GM19035 (cell line): ENCODE data around the gene C21orf91.

Source experiments
- ATAC-seq: cut with Tn5 transposase; IDR thresholded peaks from one replicate; pipeline ENCODE4 v1.9.1; 2021; ENCODE audit not compliant: unreplicated experiment

C21orf91 gene

GRCh38 chr21:17819114-17819876 lies at the start of gene C21orf91:
Gene C21orf91 (minus strand): TSS chr21:17819356. CDS start chr21:17818318, 1,038 bp downstream.
- peak; percentile 89 for ATAC-seq

GRCh38 chr21:17866590-17866989 lies 47.4 kb upstream of the C21orf91 start:
- no peak for ATAC-seq

- ATAC-seq = no peak
These were observed 40.5 kb upstream of the C21orf91 start for GRCh38 chr21:17859661-17860060.

GRCh38 chr21:17858747-17859146 lies 39.6 kb upstream of the C21orf91 start:
- no peak for ATAC-seq

- ATAC-seq = no peak
These were observed 35.6 kb upstream of the C21orf91 start for GRCh38 chr21:17854745-17855144.

- no peak for ATAC-seq
These were observed 34.5 kb upstream of the C21orf91 start for GRCh38 chr21:17853393-17854275.

- peak; percentile 95 for ATAC-seq
These were observed 29.1 kb upstream of the C21orf91 start for GRCh38 chr21:17848228-17848627.

- ATAC-seq = no peak
These were observed 21.9 kb upstream of the C21orf91 start for GRCh38 chr21:17841103-17841502.

GRCh38 chr21:17834639-17835354 lies 15.6 kb upstream of the C21orf91 start:
- peak; percentile 73 for ATAC-seq

GRCh38 chr21:17829472-17829871 lies 10.3 kb upstream of the C21orf91 start:
- ATAC-seq = no peak

GRCh38 chr21:17828223-17828622 lies 9.1 kb upstream of the C21orf91 start:
- ATAC-seq = no peak

- no peak for ATAC-seq
These were observed 4.7 kb upstream of the C21orf91 start for GRCh38 chr21:17823846-17824245.

- ATAC-seq = no peak
These were observed 2.0 kb upstream of the C21orf91 start for GRCh38 chr21:17821121-17821520.

GRCh38 chr21:17819877-17820229 lies 697 bp upstream of the C21orf91 start:
- ATAC-seq = peak; percentile 64

- peak; percentile 9 for ATAC-seq
These were observed 706 bp downstream of the C21orf91 start for GRCh38 chr21:17818186-17819113.

GRCh38 chr21:17813353-17813752 lies 5.8 kb downstream of the C21orf91 start:
- ATAC-seq = no peak

- no peak for ATAC-seq
These were observed 13.2 kb downstream of the C21orf91 start for GRCh38 chr21:17805966-17806365.

GRCh38 chr21:17803536-17803935 lies 15.6 kb downstream of the C21orf91 start:
- ATAC-seq = no peak

GRCh38 chr21:17802572-17802971 lies 16.6 kb downstream of the C21orf91 start:
- no peak for ATAC-seq

- no peak for ATAC-seq
These were observed 19.6 kb downstream of the C21orf91 start for GRCh38 chr21:17799414-17800164.
